Measurements from ENCODE around the gene WASF3.

DNA sequence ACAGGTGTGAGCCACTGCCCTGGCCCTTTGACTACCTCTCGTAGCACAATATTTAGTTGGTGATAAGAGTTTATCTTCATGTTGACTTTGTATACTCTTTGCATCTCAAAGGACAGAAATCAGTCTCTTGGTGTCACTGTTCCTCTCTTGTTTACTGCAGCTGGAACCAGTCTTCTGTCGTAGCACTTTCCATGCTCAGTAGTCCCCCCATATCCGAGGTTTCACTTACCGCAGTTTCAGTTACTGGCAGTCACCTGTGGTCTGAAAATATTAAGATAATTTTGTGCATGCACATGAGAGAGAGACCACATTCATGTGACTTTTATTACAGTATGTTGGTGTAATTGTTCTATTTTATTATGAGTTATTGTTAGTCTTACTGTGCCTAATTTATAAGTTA is 49.1 kb downstream of the WASF3 start:
- TF ChIP-seq CTCF (IDR thresholded peaks at IDR 0.05) (no peak), POLR2AphosphoS5 (IDR thresholded peaks at IDR 0.05) (no peak), EP300 (IDR thresholded peaks at IDR 0.05; ENCODE audit: low read depth) (no peak), POLR2A (IDR thresholded peaks at IDR 0.05) (no peak)

Data from transverse colon (tissue), 4 donors.